Activated CD8-positive, alpha-beta memory T cell treated with anti-CD3 and anti-CD28 coated beads, Interleukin-2, amount 10 ng/mL, durations not matched to agents 7 days and 5 days (primary cell): ENCODE results near the gene MTCL1. TPM values are rescaled to one million over a fixed set of nuclear protein-coding genes. Genes with fewer than 3 reads are reported as not detected.
A peak's percentile ranks its signal among the peaks of the same experiment; 100 is the strongest.

ENCODE experiments used
- ATAC-seq: fragments of 150-1000 bp; cut with Tn5 transposase; one replicate; pipeline ENCODE4 v1.10.0; 2021; ENCODE audit warnings: moderate library complexity
- CTCF ChIA-PET: fragments of 350-600 bp; sonication (Branson Sonifier 250); formaldehyde crosslinking; loops from one replicate; lab custom pipeline; 2021; ENCODE audit warnings: antibody characterized with exemption; lab: Charles Lee
- DNase-seq: peaks from one replicate; pipeline ENCODE4 v3.0.0-alpha.2; 2020
- H3K27ac Mint-ChIP-seq: one replicate; pipeline ENCODE4 v1.8.0; 2021; ENCODE audit warnings: mild to moderate bottlenecking, mixed read lengths
- H3K27me3 Mint-ChIP-seq: one replicate; pipeline ENCODE4 v1.8.0; 2021; ENCODE audit warnings: mixed read lengths
- H3K36me3 Mint-ChIP-seq: one replicate; pipeline ENCODE4 v1.8.0; 2021; ENCODE audit warnings: mild to moderate bottlenecking, mixed read lengths
- H3K4me1 Mint-ChIP-seq: one replicate; pipeline ENCODE4 v1.8.0; 2021; ENCODE audit warnings: mixed read lengths
- H3K4me3 Mint-ChIP-seq: one replicate; pipeline ENCODE4 v1.8.0; 2021; ENCODE audit warnings: mild to moderate bottlenecking, moderate library complexity, mixed read lengths
- H3K9me3 Mint-ChIP-seq: one replicate; pipeline ENCODE4 v1.8.0; 2022; ENCODE audit warnings: low read depth, mixed read lengths
- total RNA-seq, 2 experiments: library from RNA; stranded (reverse); gene quantifications; one replicate each; pipeline ENCODE4 v1.2.3, GENCODE V29; 2021

MTCL1 gene
- total RNA-seq, 2 experiments from 2014 or later = 0.41 to 0.59 TPM

DNA sequence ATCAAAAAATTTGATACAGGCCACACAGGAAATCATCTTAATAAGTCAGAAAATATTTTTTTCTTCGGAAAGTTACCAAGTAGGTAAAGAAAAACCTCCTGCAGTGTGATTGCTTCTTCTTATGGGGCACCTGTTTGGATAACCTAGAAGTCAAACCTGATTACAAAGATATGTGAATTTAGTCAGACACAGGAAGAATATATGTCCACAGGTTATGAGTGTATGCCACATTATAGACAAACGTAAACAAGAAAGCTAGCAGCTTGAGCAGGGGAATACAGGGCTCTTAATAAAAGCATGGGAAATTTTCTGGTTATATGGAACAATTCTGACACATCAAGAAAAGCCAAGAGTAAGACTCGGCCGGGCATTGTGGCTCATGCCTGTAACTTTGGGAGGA is 35.8 kb upstream of the MTCL1 start:
- Mint-ChIP-seq H3K4me3 (no peak overlapping the region), H3K27ac (no peak overlapping the region), H3K4me1 (peaks cover 6% of the 10 kb centered on the region), H3K27me3 (peaks cover 6% of the 10 kb centered on the region), H3K9me3 (peaks cover 6% of the 10 kb centered on the region), H3K36me3 (no peaks in the 10 kb centered on the region)
- no peak for DNase-seq
- CTCF ChIA-PET = no interaction called here
- ATAC-seq = no peak

DNA sequence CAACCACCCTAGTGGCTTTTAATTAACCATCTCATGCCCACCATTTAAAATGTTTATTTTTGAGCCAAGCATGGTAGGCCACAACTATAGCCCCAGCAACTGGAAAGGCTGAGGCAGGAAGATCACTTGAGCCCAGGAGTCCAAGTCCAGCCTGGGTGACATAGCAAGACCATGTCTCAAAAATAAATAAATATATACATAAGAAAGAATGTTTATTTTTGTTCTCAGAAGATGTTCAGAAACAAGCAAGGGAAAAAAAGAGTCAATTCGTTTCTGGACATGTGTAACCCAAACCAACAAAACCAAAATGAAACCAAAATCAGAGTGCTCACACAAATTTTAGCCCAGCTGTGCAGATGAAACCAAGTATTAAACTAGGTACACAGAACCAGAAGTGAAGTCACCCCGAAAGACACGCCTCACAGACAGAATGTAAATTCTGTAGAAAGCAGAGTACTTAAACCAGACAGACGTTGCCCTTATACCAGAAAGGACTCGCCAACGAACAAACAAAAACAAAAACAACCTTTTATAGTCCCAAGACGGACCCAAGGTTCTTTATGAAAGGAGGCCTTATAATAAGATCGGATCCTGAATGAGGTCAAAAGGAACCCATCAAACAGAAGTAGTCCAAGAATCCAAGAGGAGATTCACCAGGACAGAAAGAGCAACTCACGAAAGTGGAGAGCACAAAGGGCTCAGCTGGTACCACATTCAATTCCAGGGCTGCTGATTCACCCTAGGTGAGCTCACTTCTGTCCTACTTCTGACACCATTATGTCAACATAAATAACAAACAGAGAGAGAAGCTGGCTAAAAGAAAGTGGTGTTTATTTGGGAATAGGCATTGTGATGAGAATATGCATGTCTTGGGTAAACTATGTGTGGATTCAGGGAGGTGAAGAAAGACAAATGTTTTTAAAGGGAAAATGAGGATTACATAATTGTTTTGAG is 31.8 kb upstream of the MTCL1 start:
- Mint-ChIP-seq H3K9me3 (peaks cover 6% of the 10 kb centered on the region), H3K27ac (no peak overlapping the region), H3K4me3 (no peak overlapping the region), H3K4me1 (peaks cover 3% of the 10 kb centered on the region), H3K27me3 (peaks cover 12% of the 10 kb centered on the region), H3K36me3 (no peaks in the 10 kb centered on the region)
- DNase-seq (no peak), ATAC-seq (no peak)
- CTCF ChIA-PET = interaction anchor here (1.0 to 1.8 kb wide), 2 partner anchors 19 to 23 kb away, joined by 3 to 7 read pairs; no protein-coding TSS in a partner anchor

DNA sequence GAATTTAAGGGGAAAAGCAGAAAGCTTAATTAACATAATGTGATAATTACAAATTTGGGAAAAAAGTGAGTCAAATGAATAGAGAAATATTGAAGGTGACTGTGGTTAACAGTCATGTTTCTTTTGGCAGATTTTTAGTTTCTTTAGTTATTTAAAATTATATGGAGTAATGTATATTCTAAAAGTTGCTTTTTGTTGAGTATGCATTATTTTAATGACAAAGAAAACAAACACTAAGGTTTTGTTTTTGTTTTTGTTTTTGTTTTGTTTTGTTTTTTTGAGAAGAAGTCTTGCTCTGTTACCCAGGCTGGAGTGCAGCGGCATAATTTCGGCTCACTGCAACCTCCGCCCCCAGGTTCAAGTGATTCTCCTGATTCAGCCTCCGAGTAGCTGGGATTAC is 30.3 kb upstream of the MTCL1 start:
- Mint-ChIP-seq H3K4me3 (no peak overlapping the region), H3K27me3 (peaks cover 12% of the 10 kb centered on the region), H3K36me3 (no peaks in the 10 kb centered on the region), H3K4me1 (peaks cover 3% of the 10 kb centered on the region), H3K27ac (no peak overlapping the region), H3K9me3 (peaks cover 6% of the 10 kb centered on the region)
- ATAC-seq (no peak), DNase-seq (no peak)
- CTCF ChIA-PET = interaction anchor here (1.2 kb wide), 1 partner anchor 22 kb away, joined by 3 read pairs; no protein-coding TSS in a partner anchor

DNA sequence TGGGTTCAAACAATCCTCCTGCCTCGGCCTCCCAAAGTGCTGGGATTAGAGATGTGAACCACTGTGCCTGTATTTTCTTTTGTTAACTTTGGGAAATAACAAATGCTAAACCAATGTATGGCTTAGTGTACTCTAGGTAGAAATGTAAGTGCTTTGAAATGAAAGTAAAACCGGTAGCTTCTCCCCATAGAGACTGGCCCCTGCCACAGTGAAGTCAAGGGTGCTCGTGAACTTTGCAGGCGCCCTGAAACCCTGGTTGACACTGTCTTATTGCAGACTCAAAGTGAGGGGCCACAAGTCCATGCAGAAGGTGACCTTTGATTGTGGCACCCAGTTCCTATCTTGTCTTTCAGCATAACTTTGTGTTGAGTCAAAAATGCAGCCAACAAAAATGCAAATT is 24.2 kb upstream of the MTCL1 start:
- Mint-ChIP-seq H3K27ac (no peak overlapping the region), H3K4me3 (no peak overlapping the region), H3K27me3 (peaks cover 3% of the 10 kb centered on the region), H3K9me3 (no peaks in the 10 kb centered on the region), H3K4me1 (peaks cover 4% of the 10 kb centered on the region), H3K36me3 (no peaks in the 10 kb centered on the region)
- ATAC-seq (peak; percentile 64), DNase-seq (no peak)
- CTCF ChIA-PET = interaction anchor here (1.3 kb wide), 1 partner anchor 9 kb away, joined by 4 read pairs; no protein-coding TSS in a partner anchor

- Mint-ChIP-seq H3K9me3 (no peaks in the 10 kb centered on the region), H3K27ac (no peak overlapping the region), H3K4me3 (no peak overlapping the region), H3K36me3 (no peaks in the 10 kb centered on the region), H3K27me3 (no peaks in the 10 kb centered on the region), H3K4me1 (peaks cover 4% of the 10 kb centered on the region)
- CTCF ChIA-PET = interaction anchor here (1.7 kb wide), 1 partner anchor 12 kb away, joined by 9 read pairs; no protein-coding TSS in a partner anchor
- no peak for ATAC-seq
- DNase-seq = no peak
Measured at GRCh38 chr18:8684577-8684976, 20.8 kb upstream of the MTCL1 start.

DNA sequence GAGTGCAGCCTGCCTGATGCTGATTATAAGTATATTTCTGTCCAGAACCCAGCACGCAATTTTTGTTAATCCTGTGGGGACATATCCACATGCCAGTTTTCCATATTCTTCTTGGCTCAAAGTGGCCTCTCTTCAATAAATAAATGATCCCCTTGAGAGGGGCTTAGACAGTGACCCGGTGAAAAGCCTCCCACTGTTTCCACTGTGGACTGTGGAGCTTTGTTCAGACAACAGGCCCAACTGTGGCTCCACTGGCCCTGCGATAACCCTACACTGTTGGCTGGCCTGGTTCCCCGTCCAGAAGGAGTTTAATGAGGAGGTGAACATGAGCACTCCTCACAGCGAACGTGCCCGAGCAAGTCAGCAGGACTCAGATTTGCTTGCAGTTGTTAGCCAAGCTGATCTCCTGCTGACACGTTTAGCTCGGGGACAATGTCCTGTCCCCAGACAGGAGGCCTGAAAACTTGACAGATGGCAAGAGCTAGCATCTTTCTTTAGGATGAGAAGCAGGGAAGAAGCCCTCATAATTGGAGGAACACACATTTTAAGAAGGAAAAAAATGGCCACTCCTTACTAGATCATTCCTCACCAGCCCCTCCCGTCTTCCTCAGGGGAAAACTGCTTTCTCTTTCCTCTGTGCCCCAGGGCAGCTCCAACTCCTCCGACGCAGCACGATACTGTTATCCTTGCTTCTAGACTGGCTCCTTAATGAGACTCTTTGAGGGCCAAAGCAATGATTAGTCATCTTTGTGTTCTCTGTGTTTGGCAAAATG is 20.0 kb upstream of the MTCL1 start:
- H3K4me3 Mint-ChIP-seq = no peak overlapping the region
- peaks cover 4% of the 10 kb centered on the region for H3K4me1 Mint-ChIP-seq
- no peak overlapping the region for H3K27ac Mint-ChIP-seq
- H3K36me3 Mint-ChIP-seq = no peaks in the 10 kb centered on the region
- no peaks in the 10 kb centered on the region for H3K27me3 Mint-ChIP-seq
- H3K9me3 Mint-ChIP-seq = no peaks in the 10 kb centered on the region
- CTCF ChIA-PET = interaction anchor here (1.7 kb wide), 1 partner anchor 11 kb away, joined by 9 read pairs; no protein-coding TSS in a partner anchor
- no peak for DNase-seq
- ATAC-seq = no peak

GRCh38 chr18:8685914-8686216 is 19.5 kb upstream of the MTCL1 start:
- DNase-seq (no peak), ATAC-seq (no peak)
- Mint-ChIP-seq H3K9me3 (no peaks in the 10 kb centered on the region), H3K4me3 (no peak overlapping the region), H3K27me3 (no peaks in the 10 kb centered on the region), H3K36me3 (no peaks in the 10 kb centered on the region), H3K27ac (no peak overlapping the region), H3K4me1 (peaks cover 4% of the 10 kb centered on the region)
- CTCF ChIA-PET = interaction anchor here (1.7 kb wide), 1 partner anchor 11 kb away, joined by 9 read pairs; no protein-coding TSS in a partner anchor

- no peaks in the 10 kb centered on the region for H3K9me3 Mint-ChIP-seq
- ATAC-seq = no peak
Measured at GRCh38 chr18:8686611-8687010, 18.7 kb upstream of the MTCL1 start.

GRCh38 chr18:8688216-8688800 is 17.0 kb upstream of the MTCL1 start:
- H3K36me3 Mint-ChIP-seq = no peaks in the 10 kb centered on the region
- ATAC-seq = no peak
- no peak overlapping the region for H3K4me3 Mint-ChIP-seq
- H3K4me1 Mint-ChIP-seq = no peaks in the 10 kb centered on the region
- H3K9me3 Mint-ChIP-seq = no peaks in the 10 kb centered on the region
- peaks cover 2% of the 10 kb centered on the region for H3K27me3 Mint-ChIP-seq
- no peak overlapping the region for H3K27ac Mint-ChIP-seq
- CTCF ChIA-PET = interaction anchor here (1.5 to 2.8 kb wide), 2 partner anchors 8 to 300 kb away, joined by 8 to 12 read pairs; no protein-coding TSS in a partner anchor
- DNase-seq = no peak

More at GRCh38 chr18:8686611-8687010, 18.7 kb upstream of the MTCL1 start:
- Mint-ChIP-seq H3K27me3 (peaks cover 1% of the 10 kb centered on the region), H3K27ac (no peak overlapping the region), H3K36me3 (no peaks in the 10 kb centered on the region), H3K4me3 (no peak overlapping the region), H3K4me1 (no peaks in the 10 kb centered on the region)
- CTCF ChIA-PET = interaction anchor here (1.5 to 2.8 kb wide), 2 partner anchors 9 to 301 kb away, joined by 8 to 12 read pairs; no protein-coding TSS in a partner anchor
- DNase-seq = no peak

DNA sequence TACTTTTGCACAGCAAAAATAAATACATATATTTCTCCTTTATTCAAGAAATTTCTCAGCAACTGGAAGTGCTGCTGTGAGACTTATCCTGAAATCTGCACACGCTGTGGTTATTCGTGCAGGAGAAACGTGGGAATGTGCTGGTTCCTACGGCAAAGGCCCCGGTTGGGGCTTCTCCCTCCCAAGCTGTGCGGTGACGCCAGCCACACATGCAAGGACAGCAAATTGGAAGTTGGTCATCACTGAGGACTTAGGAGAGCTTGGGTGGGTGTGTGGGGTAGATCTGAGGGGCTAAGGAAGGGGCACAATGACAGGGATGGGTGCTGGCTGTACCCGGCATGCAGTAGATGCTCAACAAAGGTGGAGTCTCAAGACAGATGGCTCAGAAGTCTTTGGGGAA is 16.5 kb upstream of the MTCL1 start:
- CTCF ChIA-PET = interaction anchor here (2.8 kb wide), 1 partner anchor 7 kb away, joined by 12 read pairs; no protein-coding TSS in a partner anchor
- H3K4me1 Mint-ChIP-seq = no peaks in the 10 kb centered on the region
- no peak overlapping the region for H3K27ac Mint-ChIP-seq
- H3K36me3 Mint-ChIP-seq = no peaks in the 10 kb centered on the region
- ATAC-seq = no peak
- no peak for DNase-seq
- H3K4me3 Mint-ChIP-seq = no peak overlapping the region
- H3K27me3 Mint-ChIP-seq = peaks cover 2% of the 10 kb centered on the region
- no peaks in the 10 kb centered on the region for H3K9me3 Mint-ChIP-seq

DNA sequence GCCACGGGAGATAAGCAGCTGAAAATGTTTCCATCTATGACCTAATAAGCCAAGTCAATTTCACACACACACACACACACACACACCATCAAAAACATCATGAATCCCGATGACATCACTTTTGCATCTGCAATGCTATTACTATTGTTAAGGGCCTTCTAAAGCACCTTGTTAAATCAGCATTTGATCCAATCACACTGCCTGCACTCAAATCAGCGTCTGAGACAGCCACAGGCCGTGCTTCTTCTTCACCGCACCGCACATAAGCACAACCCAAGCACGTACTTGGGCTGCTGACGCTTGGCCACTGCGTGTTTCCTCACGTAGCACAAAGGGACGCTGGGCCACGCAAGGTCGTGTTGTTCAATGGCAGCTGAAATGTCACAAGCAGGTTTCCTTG is 15.8 kb upstream of the MTCL1 start:
- H3K4me3 Mint-ChIP-seq = no peak overlapping the region
- ATAC-seq (no peak), DNase-seq (no peak)
- no peaks in the 10 kb centered on the region for H3K36me3 Mint-ChIP-seq
- no peaks in the 10 kb centered on the region for H3K4me1 Mint-ChIP-seq
- CTCF ChIA-PET = no interaction called here
- peaks cover 2% of the 10 kb centered on the region for H3K27me3 Mint-ChIP-seq
- no peaks in the 10 kb centered on the region for H3K9me3 Mint-ChIP-seq
- H3K27ac Mint-ChIP-seq = no peak overlapping the region

DNA sequence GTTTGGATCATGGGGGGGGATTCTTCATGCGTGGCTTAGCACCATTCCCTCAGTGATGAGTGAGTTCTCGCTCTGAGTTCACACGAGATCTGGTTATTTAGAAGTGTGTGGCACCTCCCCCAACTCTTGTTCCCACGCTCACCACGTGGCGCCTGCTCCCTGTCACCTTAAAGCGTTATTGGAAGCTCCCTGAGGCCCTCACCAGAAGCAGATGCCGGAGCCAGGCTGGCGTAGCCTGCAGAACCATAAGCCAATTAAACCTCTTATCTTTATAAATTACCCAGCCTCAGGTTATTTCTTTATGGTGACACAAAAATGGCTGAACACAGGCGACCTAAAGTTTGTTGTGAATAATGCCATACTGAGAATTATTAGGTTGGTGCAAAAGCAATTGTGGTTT is 10.5 kb upstream of the MTCL1 start:
- ATAC-seq (no peak), DNase-seq (no peak)
- H3K27me3 Mint-ChIP-seq = peaks cover 16% of the 10 kb centered on the region
- CTCF ChIA-PET = interaction anchor here (1.5 to 4.4 kb wide), 4 partner anchors 7 to 293 kb away, joined by 3 to 39 read pairs (median 13); no protein-coding TSS in a partner anchor
- no peaks in the 10 kb centered on the region for H3K36me3 Mint-ChIP-seq
- H3K4me3 Mint-ChIP-seq = no peak overlapping the region
- no peak overlapping the region for H3K27ac Mint-ChIP-seq
- no peaks in the 10 kb centered on the region for H3K4me1 Mint-ChIP-seq
- no peaks in the 10 kb centered on the region for H3K9me3 Mint-ChIP-seq
